Esophagus squamous epithelium (tissue), 5 donors: ENCODE data around the gene SMIM17. TPM values are rescaled to one million over a fixed set of nuclear protein-coding genes. Genes with fewer than 3 reads are reported as not detected.
A peak's percentile ranks its signal among the peaks of the same experiment; 100 is the strongest.

Experiments
- DNase-seq: peaks from one replicate; lab custom pipeline; 2025; lab: John Stamatoyannopoulos, UW
- H3K27ac ChIP-seq, 4 donors: fragments of 200-600 bp; sonication (generic); one replicate each; pipeline ENCODE4 v1.5.1; 2016 to 2019; ENCODE audit warnings: mild to moderate bottlenecking in 1 of 4
- H3K27me3 ChIP-seq, 4 donors: fragments of 200-600 bp; sonication (generic); 1 replicate in 3 of 4; 2 replicates in 1 of 4; pipeline versions ENCODE4 v1.5.1 to v1.6.0; 2017 to 2021; ENCODE audit warnings: antibody characterized with exemption in 1 of 4
- H3K36me3 ChIP-seq, 3 donors: fragments of 200-600 bp; sonication (generic); one replicate each; pipeline ENCODE4 v1.5.1; 2016 to 2019
- H3K4me1 ChIP-seq, 3 donors: fragments of 200-600 bp; sonication (generic); one replicate each; pipeline ENCODE4 v1.5.1; 2017 to 2019
- H3K4me3 ChIP-seq, 4 donors: fragments of 200-600 bp; sonication (generic); 1 replicate in 3 of 4; 2 replicates in 1 of 4; pipeline ENCODE4 v1.5.1; 2016 to 2019; ENCODE audit warnings: mild to moderate bottlenecking in 2 of 4, moderate library complexity in 1 of 4
- H3K9me3 ChIP-seq, 3 donors: fragments of 200-600 bp; sonication (generic); one replicate each; pipeline ENCODE4 v1.5.1; 2016 to 2019
- POLR2A ChIP-seq, 4 donors: fragments of 450-650 bp; IDR thresholded peaks; one replicate each; pipeline ENCODE4 v1.6.1; 2017; ENCODE audit warnings: antibody characterized with exemption in 4 of 4, mild to moderate bottlenecking in 4 of 4, moderate library complexity in 3 of 4
- WGBS, 2 donors: methylation state at CpG; one replicate each; pipeline ENCODE4 v1.1.5; 2018; 5-methylcytosine and 5-hydroxymethylcytosine counted together
- intact Hi-C: fragments of 100-400 bp; cut with DNase I; formaldehyde crosslinking; loops from one replicate; pipeline ENCODE4 v1.15.0; 2022
- total RNA-seq, 4 donors: library from RNA; depleted of rRNA; stranded (reverse); fragments of >200 nt; gene quantifications; one replicate each; pipeline ENCODE4 v1.1.0, GENCODE V29; 2016
- TF ChIP-seq, protein P1 (sequence below), 6 experiments: fragments of 450-650 bp in 4 of 6; fragments of 200-600 bp in 2 of 6; sonication (generic) in 2 of 6; IDR thresholded peaks; one replicate each; pipeline ENCODE4 v1.5.1; 2016 to 2019; ENCODE audit warnings: antibody characterized with exemption in 6 of 6, mild to moderate bottlenecking in 4 of 6, moderate library complexity in 4 of 6
- donor health status: DM: yes; HTN: yes; CAD: no.

The SMIM17 gene
- total RNA-seq, 4 donors from 2014 or later: 0.87 TPM; not detected in 3

DNA sequence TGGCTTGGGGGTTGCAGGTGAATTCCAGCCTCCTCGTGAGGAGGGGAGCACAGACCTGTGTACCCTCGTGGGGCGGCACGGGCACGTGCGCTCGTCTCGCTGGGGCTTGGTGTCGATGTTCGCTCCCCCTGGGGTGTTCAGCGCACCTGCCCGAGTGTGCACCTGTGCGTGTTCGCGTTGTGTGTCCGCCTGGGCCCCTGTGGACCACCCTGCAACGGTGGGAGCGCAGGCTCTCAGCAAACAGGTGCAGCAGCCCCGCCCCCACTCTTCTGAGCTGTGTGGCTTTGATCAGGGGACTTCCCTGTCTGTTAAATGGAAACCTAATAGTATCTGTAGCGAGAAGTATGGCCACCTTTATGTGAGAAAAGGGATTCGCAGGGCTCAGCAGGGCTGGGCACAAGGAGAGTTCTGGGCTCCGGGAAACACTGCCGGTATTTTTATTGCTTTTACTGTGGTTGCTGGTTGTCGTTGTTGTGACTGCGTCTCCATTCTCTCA lies 549 bp downstream of the SMIM17 start:
- whole genome bisulfite sequencing, 2 donors: 25 to 49% methylated on average over 5 to 15 of the region's 25 CpGs
- no peak for DNase-seq
- H3K9me3 ChIP-seq: peaks cover 0 to 62% (median 9%) of the 10 kb centered on the region in 3 donors

GRCh38 chr19:56654151-56654550 lies 11.2 kb downstream of the SMIM17 start:
- no peak for DNase-seq
- WGBS, 2 donors: 66 to 78% methylated on average over 3 of the region's 3 CpGs
- Histone ChIP-seq H3K36me3 (no peaks in the 10 kb centered on the region), H3K4me1 (no peaks in the 10 kb centered on the region), H3K27me3 (no peaks in the 10 kb centered on the region), H3K27ac (no peak overlapping the region), H3K9me3 (peaks cover 0 to 47% (median 3%) of the 10 kb centered on the region in 3 donors), H3K4me3 (no peak overlapping the region)
- TF ChIP-seq POLR2A (IDR thresholded peaks at IDR 0.05): no peak
- TF ChIP-seq, protein P1, sequence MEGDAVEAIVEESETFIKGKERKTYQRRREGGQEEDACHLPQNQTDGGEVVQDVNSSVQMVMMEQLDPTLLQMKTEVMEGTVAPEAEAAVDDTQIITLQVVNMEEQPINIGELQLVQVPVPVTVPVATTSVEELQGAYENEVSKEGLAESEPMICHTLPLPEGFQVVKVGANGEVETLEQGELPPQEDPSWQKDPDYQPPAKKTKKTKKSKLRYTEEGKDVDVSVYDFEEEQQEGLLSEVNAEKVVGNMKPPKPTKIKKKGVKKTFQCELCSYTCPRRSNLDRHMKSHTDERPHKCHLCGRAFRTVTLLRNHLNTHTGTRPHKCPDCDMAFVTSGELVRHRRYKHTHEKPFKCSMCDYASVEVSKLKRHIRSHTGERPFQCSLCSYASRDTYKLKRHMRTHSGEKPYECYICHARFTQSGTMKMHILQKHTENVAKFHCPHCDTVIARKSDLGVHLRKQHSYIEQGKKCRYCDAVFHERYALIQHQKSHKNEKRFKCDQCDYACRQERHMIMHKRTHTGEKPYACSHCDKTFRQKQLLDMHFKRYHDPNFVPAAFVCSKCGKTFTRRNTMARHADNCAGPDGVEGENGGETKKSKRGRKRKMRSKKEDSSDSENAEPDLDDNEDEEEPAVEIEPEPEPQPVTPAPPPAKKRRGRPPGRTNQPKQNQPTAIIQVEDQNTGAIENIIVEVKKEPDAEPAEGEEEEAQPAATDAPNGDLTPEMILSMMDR (IDR thresholded peaks at IDR 0.05): no peak
- intact Hi-C loops: no loop called here

More for the DNA sequence above, 549 bp downstream of the SMIM17 start:
- TF ChIP-seq, protein P1 (IDR thresholded peaks at IDR 0.05): no peak
- no peak for TF ChIP-seq POLR2A (IDR thresholded peaks at IDR 0.05)
- Histone ChIP-seq H3K27ac (no peak overlapping the region), H3K36me3 (no peaks in the 10 kb centered on the region), H3K4me3 (no peak overlapping the region), H3K27me3 (peaks cover 0 to 20% (median 0%) of the 10 kb centered on the region in 4 donors), H3K4me1 (no peaks in the 10 kb centered on the region)
- intact Hi-C loops: no loop called here

DNA sequence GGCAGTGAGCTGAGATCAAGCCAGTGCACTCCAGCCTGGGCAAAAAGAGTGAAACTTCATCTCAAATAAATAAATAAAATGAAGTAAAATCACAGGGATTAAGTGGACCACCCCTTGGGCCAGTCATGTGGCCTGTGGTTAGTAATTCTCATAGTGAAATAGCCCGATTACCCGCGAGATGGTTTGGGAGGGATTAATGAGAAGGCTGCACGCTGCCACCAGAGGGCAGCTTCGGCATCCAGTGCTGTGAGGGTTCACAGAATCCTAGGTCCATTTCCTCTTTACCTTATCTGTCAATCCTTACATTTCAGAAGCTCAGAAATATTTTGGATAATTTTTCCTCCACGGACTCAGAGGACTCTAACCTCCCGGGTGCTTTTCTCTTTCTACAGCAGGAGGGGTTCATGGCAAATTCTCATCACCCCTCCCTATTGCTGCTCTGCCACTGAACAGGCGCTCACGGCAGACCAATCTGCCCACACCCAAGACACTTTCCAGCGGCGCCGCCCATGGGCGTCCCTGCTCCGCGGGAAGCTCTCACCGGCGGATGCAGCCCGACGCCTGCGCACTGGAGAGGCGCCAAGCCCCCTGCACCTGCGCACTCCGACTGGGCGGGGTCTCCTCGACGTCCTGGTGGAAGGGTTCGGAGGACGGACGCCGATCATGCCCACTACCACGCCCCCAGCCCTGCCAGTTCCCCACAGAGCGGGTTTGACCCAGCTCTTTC lies 17.6 kb downstream of the SMIM17 start:
- intact Hi-C loops: no loop called here
- TF ChIP-seq, protein P1 (IDR thresholded peaks at IDR 0.05): no peak
- no peak for TF ChIP-seq POLR2A (IDR thresholded peaks at IDR 0.05)
- no peaks in the 10 kb centered on the region for H3K27me3 ChIP-seq
- DNase-seq: no peak
- 19 to 32% methylated on average over 16 to 24 of the region's 32 CpGs for WGBS, 2 donors
- H3K27ac ChIP-seq: no peak overlapping the region
- H3K4me3 ChIP-seq: peak overlapping the region in 2 of 4 donors; percentile 8 to 15
- no peaks in the 10 kb centered on the region for H3K4me1 ChIP-seq
- H3K36me3 ChIP-seq: peaks cover 0 to 19% (median 0%) of the 10 kb centered on the region in 3 donors
- peaks cover 0 to 72% (median 10%) of the 10 kb centered on the region in 3 donors for H3K9me3 ChIP-seq

- H3K27me3 ChIP-seq: no peaks in the 10 kb centered on the region
- WGBS, 2 donors: 86 to 100% methylated on average over 2 to 3 of the region's 3 CpGs
- DNase-seq: no peak
- peaks cover 0 to 74% (median 10%) of the 10 kb centered on the region in 3 donors for H3K9me3 ChIP-seq
- peaks cover 0 to 19% (median 0%) of the 10 kb centered on the region in 3 donors for H3K36me3 ChIP-seq
- H3K4me1 ChIP-seq: no peaks in the 10 kb centered on the region
- intact Hi-C loops: no loop called here
- TF ChIP-seq POLR2A (IDR thresholded peaks at IDR 0.05): no peak
- TF ChIP-seq, protein P1 (IDR thresholded peaks at IDR 0.05): no peak
- no peak overlapping the region for H3K4me3 ChIP-seq
- H3K27ac ChIP-seq: no peak overlapping the region
Observed at GRCh38 chr19:56661248-56661647, 18.3 kb downstream of the SMIM17 start.

DNA sequence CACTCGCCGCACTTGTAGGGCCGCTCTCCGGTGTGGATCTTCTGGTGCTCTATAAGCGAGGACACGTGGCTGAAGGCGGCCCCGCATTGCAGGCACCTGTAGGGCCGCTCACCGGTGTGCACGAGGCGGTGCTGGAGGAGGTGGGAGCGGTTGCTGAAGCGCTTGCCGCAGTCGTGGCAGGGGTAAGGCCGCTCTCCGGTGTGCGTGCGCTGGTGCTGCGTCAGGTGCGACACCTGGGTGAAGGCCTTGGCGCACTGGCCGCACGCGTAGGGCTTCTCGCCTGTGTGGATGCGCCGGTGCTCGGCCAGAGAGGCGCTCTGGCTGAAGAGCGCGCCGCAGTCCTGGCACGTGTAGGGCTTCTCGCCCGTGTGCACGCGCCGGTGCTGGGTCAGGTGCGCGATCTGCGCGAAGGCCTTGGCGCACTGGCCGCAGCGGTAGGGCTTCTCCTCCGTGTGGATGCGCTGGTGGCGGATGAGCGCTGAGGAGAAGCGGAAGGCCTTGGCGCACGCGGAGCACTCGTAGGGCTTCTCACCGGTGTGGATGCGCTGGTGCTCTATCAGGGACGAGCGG lies 21.1 kb downstream of the SMIM17 start:
- Histone ChIP-seq H3K27me3 (no peaks in the 10 kb centered on the region), H3K4me1 (no peaks in the 10 kb centered on the region), H3K27ac (no peak overlapping the region), H3K4me3 (no peak overlapping the region), H3K36me3 (peaks cover 0 to 19% (median 0%) of the 10 kb centered on the region in 3 donors), H3K9me3 (peaks cover 0 to 94% (median 10%) of the 10 kb centered on the region in 3 donors)
- no peak for DNase-seq
- intact Hi-C loops: no loop called here
- WGBS, 2 donors: 87% methylated on average over 11 of the region's 60 CpGs; no CpG with 5 or more reads in 1 of the 2 donors
- TF ChIP-seq, protein P1 (IDR thresholded peaks at IDR 0.05): no peak
- no peak for TF ChIP-seq POLR2A (IDR thresholded peaks at IDR 0.05)
